ENCODE data around the gene TTC19.

DNA sequence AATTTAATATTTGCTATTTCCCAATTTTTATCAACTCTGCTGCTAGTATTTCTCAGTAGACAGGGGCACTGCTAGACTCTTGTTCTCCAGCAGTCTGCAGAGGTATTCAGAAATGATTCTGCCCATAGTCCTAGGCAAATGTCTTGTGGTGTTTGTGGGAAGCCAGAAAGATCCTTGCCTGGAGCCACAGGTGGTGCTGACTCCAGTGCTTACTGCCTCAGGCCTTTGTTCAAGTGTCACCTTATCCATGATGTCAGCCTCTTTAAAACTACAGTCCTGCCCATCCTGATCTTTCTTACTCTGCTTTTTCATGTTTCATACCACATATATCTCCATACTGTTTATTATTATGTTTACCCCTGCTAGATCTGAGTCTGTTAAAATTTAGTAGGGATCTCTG, 26.6 kb upstream of the TTC19 start:
- TF ChIP-seq POLR2A (IDR thresholded peaks at IDR 0.05; ENCODE audit: low read length): no peak
- TF ChIP-seq GATA1 (IDR thresholded peaks at IDR 0.05; ENCODE audit: low read depth, low read length): no peak

Data from erythroblast (primary cell).